ENCODE data around the gene RNF166.

Gene RNF166

DNA sequence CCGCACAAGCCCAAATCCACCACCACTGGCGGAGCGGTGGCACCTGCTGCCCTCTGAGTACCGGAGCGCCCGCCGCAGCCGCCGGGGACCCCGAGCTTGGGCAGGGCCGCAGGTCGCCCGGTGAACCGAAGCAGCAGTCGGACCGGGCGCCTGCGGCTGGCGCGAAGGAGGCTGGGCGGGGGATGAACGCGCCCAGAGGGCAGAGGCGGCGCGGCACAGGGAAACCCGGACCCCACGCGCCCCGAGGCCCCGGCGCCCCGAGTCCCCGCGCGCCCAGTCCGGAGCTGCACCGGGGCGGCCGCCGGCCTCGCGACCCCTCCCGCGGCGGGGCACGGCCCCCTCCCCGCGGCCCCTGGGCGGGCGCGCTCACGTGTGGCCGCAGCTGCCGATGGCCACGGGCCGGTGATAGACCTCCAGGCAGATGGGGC is 393 bp downstream of the RNF166 start:
- no peak for DNase-seq

DNA sequence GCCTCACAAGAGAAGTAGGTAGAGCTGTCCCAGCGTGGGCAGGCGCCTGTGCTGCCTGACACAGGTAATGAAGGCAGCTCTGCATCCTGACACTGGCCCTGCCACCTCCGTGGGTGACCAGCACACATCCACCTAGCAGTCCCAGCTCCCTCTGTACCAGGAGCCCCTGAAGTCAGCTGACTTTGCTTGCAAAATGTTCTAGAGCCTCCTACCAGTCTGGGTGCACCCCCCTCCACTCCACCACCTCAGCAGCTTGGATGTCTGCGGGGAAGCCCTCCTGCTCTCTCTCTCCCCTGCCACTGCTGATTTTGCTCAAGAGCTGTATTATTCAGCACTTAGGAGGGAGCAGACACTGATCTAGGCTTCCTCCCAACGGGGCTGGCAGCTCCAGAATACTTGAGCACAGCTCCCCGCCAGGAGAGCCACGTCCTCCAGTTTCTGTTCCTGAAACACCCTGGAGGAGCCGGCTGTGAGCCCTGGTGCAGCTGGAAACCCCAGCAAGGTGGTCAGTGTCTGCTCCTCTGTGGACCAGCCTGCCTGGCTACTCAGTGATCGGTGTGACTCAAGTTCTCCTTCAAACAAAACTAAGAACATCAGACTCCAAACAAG is 1.0 kb downstream of the RNF166 start:
- peak; percentile 80 for DNase-seq

DNA sequence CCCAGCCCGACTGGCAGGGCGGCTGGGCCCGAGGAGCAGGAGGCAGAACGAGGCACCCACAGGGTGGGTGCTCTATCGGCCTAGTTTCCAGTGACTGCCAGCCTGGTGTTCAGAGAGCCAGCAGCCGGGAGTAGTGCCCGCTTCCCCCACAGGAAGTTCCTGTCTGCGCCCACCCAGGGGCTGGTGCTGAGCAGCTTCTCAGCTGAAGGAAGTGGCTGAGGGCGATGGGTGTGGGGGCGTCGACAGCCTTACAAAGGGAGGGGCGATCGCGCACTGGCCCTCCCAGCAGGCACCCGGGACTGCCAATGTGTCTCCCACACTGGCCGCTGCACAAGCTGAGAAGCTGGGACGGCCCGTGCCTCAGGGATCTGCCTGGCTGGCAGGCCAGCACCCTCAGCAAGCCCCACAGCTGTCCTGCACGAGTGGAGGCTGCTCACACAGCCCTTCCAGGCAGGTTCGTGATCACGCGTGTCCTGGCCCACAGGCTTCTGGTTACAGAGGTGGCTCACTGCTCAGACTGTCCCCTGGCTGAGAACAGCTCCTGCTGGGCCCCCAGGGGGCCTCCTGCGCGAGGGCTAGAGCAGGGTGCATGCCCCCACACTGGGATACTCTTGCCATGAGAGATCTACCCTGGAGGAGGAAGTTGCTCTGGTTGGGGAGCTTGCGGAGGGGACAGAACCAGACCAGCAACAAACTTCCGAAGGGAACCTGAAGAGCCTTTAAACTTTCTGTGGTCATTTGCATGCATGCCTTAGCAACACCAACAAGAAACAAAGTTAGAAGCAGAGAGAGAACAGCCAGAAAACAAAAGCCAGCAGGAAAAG is 2.5 kb downstream of the RNF166 start:
- DNase-seq, result peak; percentile 60

DNA sequence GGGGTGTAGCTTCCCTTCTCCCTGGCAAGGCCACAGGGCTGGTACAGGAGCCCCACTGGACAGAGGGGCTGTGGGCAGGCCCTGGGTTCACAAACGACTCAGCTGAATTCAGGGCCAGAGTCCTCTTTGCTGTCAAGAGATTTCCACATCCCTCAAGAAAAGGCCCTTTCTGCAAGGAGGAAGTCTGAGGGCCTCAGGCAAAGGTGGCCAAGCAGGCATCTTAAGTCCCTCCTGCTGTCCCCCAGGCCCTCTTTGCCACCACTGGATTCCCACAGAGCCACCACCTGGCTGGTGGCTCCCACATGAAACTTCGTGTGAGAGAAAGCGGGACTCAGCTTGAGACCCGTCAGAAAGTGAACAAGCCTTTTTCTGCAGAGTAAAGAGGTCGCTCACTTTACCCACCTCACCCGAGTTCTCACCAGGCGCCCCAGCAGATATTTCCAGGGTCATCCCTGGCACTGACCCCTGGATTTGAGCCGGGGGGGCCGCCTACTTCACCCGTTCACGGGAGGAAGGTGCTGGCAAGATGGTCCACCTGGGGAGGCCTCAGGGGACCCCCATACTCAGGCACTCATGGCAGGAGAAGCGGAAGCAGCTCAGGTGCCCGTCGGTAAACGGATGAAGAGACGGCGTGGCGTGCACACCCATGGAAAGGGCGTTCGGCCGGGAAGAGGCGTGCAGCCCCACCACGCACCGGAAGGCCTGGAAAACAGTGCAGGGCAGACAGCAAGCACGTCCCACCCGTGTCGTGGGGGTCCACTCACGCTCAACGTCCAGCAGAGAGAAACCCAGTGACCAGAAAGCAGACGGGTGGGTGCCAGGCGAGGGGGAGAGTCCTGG is 3.6 kb downstream of the RNF166 start:
- peak; percentile 48 for DNase-seq

DNA sequence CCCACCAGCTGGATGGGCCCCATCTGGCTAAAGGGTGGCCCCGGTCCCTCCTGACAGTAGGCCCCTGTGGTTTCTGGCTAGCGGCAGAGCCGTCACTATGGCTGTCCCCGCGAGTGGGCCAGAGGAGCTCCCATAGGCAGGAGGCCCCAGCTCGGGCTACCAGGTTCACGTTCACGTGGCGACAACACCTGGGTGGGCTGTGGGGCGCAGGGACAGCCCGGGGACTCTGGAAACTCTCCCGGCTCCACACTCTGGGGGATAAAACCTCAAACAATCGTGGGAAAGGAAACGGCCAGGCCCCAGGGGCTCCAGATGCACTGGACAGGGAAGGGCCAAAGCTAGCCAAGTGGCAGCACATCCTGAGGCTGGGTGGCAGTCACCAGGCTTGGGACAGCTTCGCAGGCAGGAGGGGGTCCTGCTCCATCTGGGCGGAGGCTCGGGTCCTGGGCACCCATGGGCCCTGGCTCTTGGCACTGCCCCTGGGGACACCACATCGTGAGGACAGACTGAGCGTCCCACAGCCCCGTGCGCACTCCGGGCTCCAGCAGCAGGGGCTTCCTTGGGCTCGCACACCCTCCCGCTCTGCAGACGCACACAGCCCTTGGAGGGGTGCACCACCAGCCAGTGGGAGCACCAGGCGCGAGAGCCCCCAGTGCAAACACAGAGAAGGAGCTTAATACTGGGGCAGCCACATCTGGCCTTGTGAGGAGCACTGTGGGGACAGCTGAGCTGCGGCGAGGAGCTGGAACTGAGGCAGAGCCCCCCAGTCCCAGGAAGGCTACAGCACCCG is 4.4 kb downstream of the RNF166 start:
- no peak for DNase-seq

DNA sequence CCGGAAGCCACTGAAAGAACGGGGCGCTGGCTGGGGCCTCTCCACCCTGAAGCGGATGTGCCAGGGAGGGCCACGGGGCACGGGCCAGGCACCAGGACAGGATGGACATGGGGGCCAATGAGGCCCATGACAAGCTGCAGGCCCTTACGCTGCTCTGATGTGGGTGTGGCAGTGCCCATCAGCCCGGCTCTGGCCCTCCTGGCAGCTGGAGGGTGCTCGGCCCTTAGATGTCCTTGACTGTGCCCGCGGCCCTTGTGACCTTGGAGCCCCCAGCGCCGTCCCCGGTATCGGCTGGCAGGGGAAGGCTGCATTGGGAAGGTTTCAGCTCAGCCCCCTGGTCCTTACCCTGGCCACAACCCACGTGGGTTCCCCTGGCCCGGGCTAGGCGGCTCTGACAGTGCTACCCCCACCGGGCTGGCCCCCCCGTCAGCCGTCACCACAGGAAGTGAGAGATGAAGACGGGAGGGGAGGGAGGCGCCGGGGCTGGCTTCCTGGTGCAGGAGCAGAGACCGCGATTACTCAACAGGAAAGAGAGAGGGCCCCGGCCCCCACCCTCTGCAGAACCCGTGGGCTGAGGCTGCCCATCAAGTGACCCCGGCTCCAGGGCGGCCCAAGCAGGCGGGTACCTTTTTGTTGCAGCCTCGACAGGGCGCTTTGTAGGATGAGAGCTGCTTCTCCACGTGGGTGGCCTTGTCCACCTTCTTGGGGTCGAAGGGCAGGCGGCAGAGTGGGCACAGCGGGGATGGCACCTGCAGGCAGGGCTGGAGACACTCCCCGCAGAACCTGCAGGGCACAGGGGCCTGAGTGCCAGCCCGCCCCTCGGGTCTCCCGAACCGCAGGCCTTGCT is 5.3 kb downstream of the RNF166 start:
- peak; percentile 96 for DNase-seq

DNA sequence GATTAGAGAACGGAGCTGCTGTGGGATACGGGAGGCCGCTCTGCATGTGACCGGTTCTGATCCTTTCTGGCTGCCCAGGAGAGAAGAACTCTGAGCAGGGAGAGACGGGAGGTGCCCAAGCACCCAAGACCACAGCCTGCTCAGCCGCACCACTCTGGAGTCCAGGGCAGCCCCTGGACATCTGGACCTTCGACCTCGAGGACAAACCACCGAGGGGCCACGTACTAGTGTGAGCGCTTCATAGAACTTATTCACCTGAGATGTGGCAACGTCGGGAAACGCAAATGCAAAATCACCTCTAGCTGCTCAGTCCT is 5.9 kb downstream of the RNF166 start:
- DNase-seq, result no peak

DNA sequence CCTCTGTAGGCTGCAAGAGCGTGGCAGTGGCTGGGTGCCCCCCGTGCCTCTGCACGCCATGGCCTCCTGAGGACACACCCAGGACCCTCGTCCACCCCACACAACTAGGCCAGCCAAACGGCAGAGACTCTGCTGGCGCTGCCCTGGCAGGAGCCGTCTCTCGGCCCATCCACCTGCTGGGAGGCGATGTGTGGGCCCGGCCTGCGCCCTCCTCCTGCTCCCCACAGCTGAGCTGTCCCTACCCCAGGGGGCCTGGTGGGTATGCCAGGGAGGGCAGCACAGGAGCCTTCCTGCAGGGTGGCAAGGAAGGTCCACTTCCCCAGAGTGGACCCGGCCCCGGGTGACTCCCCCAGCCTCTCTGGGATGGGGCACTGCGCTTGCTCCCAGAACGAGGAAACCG is 7.0 kb downstream of the RNF166 start:
- DNase-seq, result no peak

DNA sequence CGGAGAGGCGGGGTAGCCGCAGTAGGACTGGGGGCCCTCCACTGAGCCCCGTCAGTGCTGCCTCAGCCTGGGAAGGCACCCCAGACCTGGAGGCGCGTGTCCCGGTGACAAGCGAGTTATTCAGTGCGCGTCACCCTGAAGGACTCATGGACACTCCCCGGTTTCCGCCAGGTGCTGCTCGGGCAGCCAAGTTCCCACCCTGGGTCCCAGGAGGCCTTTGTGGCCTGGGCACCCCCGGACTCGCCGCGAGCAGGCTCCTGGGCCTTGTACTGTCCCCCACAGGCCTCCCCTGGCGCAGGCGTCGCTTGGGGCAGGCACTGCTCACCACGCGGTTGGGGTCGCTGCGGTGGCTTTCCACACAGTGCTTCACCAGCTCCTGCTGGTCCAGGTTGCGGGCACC is 7.6 kb downstream of the RNF166 start:
- no peak for DNase-seq

DNA sequence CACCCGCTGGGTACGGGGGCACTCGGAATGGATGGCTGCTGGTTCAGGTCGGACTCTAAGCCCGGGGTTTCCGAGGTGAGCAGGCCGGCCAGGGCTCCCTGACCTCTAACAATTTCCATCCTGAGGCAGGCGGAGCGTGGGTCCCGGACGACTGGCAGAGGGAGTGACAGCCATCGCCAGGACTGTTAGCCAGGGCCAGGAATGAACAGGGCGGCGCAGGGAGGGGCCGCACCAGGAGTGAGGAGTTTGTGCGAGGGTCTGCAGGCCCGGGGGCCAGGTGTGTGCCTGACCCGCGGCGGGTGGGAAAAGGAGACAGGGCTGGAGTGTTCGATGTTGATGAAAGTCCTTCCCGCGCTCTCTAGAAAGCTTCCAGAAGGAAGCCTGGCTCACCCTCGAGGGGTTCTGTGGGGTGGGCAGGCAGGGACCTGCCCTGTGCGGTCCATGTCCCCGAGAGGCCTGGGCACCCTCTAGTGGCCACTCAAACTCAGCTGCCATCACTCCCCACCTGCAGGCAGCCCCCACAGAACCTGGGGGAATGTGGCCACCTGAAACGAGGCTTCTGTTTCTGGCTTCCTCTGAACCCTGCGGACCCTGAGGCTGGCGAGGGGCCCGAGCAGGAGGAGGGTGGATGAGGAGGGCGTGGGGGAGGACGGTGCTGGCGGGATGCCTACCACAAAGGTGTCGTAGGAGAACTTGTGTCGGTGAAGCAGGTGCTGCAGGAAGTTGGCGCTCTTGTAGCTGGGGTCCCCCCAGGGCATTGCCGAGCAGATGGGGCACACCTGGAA is 8.2 kb downstream of the RNF166 start:
- DNase-seq, result no peak

DNA sequence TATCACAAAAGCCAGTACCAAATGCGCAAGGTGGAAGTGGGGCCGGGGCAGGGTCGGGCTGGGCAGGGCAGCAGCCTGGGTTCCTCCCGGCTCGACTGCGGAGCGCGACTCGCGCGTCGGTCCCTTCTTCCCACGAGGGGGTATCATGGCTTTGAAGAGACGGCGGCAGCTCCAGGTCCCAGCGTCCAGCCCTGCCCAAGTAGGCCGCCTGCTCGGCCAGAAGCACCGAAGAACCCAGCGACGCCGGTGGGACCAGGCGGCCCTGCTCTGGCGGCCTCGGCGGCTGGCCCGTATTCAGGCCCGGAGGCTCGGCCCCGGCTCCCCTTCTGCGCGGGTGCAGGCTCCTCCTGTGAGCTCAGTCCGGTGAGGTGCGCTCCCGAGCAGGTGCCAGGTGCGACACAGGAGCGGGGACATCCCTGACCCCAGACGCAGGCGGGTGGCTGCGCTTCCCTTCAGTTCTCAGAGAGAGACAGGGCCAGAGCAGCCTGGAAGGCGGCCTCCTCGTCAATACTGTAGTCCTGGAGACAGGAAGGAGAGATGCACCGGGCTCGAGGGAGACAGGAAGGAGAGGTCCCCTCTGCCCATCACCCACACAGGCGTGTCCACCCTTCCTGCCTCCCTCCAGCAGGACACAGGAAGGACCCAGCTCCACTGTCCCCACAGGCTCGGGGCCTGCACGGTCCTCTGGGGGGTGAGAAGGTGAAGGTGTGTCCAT is 8.9 kb downstream of the RNF166 start:
- DNase-seq, result no peak

DNA sequence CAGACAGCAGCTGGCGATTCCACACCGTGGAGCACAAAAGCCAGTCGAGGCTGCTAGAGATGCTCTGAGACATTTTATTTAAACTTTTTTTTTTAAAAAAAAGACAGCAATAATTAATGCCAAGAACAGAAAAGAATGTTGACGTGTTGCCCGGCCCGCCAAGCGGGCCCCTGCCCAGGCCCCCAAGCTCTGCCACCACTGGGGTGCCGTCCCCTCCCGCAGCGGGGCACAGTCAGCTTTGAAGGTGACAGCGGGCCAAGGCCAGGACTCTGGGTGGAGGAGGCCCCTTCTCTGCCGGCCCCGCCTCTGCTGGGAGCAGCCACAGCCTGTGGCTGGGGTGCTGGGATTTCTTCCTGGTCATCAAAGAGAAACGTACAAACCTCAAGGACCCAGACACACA is 9.8 kb downstream of the RNF166 start:
- no peak for DNase-seq

DNA sequence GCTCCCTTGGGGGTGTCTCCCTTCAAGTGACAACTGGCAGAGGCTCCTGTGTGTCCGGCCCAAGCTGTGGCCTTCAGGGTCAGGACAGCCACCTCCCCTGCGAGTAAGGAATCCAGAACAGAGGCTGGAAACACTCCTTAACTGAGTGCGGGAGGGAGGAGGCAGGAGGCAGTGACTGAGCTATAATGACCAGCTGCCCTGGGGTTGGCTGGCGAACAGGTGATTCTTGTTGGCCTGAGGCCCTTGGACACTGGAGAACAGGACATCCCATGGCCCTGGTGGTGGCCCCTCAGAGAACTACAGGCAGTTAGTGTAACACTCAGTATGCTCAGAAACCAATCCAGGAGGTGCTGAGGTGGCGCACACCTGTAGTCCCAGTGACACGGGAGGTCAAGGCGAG is 10.5 kb downstream of the RNF166 start:
- no peak for DNase-seq

DNA sequence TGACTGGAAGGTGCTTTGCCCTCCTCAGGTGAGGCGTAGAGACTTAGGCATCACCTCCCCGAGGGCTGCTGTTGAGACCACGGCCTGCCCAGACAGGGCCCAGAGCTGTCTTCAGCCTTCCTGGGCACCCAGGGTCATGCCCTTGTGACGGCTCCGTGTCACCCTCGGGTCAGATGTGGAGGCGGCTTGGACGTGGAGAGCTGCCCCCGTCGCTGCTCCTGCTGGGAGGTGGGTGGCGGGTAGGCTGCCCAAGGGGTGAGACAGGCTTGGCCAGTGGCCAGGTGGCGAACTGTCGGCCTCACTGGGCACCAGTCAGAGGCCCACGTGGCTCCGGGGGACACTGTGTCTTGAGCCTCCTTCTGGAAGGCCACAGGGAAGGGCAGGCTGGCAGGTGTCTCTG is 11.0 kb downstream of the RNF166 start:
- DNase-seq, result no peak

DNA sequence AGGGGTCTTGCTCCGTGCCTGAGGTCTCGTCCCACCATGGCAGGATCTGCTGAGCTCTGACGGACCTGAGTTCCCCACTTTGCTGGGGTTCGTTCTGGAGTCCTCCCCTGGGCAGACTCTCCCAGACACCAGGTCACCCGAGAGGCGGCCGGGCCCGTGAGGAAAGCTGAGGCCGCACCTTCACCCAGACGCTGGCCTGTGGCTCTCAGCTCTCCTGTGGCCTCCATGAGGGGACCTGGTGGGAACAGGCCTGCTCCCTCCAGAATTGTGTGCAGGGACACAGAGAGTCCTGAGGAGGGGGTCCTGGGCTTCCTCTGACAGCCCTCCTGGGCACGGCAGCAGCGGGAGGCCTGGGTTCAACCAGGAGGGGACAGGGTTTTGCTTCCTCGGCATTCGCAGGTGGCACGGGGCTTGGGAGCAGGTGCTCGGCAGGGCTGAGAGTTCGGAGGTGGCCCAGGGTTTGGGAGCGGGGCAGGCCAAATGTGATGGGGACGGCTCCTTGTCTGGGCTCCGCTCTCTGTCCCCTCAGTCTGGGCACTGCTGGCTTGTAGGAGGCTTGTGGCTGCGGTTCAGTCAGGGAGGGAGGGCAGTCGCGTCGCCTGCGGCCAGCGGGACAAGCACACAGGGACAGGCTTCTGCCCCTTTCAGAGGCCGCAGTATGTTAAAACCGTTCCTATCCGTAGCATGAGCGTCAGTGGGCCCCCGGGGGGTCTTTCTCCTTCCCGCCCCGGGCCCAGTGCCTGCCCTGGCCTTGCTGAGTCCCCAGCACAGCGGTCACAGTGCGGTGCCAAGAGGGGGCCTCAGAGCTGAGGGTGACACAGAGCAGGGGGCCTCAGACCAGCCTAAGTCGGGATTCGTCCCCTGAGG is 11.8 kb downstream of the RNF166 start:
- no peak for DNase-seq

DNA sequence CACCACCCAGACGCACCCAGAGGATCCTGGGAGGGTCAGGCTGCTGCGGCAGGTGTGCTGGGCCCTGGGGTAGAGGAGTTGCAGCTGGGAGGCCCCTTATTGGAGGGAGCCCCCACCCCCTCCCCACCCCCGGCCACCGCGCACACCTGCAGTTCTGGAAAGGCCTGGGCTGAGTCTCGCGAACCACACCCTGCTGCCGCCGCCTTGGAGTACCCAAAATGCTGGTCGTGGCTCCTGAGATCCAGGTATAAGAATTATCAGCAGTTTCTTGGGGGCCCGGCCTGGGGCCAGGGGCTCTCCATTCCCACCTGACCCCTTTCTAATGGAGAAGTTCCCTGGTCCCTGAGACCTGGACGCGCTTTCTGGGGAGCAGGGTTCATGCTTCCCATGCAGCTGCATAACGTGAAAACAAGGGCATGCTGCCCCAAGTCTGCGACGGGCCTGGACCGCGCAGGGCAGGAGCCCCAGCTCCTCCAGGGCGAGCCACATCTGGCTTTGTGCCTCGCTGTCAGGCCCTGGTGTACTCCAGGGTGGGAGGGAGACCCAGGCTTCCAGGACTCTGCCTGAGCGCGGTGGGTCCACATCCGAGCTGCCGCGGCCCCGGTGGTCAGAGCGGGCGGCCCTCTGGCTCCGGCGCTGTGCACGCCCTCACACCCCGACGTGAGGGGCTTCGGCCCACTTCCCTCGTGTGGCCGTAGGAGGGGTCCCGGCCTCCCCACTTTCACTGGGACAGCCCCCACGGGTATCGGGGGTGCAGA is 12.6 kb downstream of the RNF166 start:
- no peak for DNase-seq

DNA sequence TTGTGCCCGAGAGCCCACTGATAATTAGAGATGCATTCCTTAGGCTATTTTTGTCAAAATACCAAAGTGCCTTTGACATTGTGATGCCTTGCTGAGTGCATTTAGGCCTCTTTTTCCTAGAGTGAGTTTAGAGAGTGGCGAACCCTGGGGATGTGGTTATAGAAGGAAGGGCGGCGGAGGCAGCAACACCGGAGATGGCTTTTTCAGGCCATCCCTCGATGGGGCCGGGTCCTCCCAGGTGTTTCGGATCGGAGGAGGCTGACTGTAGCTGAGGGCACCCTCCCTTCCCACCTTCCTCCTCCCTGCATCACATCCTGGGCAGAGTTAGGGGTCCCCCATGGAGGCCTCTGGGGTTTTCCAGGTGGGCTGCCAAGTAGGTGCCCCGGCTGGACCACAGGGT is 13.3 kb downstream of the RNF166 start:
- DNase-seq, result no peak

DNA sequence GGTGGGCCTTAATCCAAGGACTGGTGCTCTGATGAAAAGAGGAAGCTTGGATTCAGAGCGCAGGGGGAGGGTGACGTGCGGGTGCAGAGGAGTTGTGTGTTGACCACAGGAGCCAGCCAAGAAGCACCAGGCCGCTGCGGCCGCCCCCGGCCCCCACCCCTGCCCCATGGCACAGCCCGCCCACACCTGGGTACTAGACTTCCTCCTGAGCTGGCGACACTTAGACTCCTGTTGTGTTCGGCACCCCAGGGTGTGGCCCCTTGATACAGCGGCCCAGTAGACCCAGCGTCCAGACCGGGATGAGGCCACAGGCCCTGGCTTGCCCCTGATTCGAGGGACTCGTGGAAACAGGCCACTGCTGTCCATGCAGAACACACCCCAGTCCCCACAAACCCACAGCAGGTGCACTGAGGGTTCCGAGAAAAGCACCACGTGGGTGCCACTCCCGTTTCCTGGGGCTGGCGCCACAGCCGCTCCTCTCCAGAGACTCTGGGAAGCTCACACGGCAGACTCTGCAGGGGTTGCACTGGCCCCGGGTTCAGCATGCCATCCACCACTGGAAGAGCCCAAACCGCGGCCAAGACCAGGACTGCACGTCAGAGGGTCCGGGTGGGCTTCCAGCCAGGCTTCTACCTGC is 14.2 kb downstream of the RNF166 start:
- peak; percentile 76 for DNase-seq
